NOMO-1 (cell line): ENCODE measurements around the gene MED16.
A peak's percentile ranks its signal among the peaks of the same experiment; 100 is the strongest.
"Not testable (repeated sequence)": the region's sequence is repeated elsewhere in the genome, so short reads cannot be mapped to it uniquely, and the experiment has no call there.

Experiments used
- DNase-seq, 2 experiments: peaks; one replicate each; lab custom pipeline; 2025; ENCODE audit not compliant: unreplicated experiment in 2 of 2; lab: John Stamatoyannopoulos, UW

Gene MED16

DNA sequence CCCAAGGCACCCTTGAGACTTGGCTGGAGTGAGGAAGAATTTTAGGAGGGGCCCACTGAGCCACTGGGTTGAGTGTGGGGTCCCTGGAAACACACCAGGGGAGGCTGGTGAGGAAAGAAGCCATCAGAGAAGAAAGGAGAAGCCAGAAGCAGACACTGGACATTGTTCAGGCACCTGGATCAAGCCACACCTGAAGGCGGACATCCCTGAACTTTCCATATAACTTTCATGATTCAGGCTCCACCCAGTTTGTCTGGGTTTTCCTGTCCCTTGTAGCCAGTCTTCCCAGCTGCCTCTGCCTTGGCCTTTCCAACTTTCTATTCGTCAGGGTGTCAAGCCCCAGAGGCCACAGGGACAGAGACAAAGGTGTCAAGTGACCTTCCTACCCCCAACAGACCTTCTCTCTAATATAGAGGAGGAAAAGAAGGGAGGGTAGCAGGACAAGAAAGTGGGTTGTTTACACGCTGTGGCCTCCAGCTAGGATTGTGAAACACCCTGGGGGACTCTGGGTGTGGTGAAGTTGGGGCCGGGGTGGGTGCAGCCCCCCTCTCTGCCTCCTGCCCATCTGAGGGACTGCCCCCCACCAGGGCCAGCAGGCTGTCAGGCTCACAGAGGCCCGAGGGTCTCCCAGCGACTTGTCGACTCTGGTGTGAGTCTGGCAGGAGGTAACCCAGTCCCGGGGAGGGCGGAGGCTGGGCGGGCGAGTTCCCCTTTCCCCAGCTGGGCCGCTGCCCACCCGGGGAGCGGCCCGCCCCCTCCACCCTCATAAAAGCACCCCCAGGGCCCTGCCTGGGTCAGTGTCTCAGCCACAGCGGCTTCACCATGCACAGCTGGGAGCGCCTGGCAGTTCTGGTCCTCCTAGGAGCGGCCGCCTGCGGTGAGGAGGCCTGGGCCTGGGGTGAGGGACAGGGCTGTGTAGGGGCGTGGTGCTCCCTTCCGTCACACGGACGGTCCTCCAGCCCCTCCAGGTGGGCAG is 33.8 kb downstream of the MED16 start, which contains the start of gene CFD:
Gene CFD (plus strand): TSS at position 797 of the 976 bp plus-strand sequence. CDS start 26 bp downstream, at position 823.
- DNase-seq = peak; percentile 67 to 68

DNA sequence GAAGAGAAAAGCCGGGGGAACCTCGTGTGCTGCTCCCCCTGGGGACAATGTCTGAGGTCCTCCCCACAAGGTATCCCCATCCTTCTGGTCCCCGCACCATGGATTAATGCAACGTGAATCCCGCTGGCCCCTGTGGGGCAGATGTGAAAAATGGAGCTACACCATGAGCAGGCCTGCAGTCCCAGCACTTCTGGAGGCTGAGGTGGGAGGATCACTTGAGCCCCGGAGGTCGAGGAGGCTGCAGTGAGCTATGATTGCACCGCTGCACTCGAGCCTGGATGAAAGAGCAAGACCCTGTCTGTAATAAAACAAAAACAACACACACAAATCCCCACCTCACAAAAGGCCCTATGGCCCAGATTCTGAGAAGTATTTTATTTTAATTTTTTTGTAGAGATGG is 34.7 kb downstream of the MED16 start:
- no peak for DNase-seq

GRCh38 chr19:855566-856120 is 37.3 kb downstream of the MED16 start:
- no peak for DNase-seq

DNA sequence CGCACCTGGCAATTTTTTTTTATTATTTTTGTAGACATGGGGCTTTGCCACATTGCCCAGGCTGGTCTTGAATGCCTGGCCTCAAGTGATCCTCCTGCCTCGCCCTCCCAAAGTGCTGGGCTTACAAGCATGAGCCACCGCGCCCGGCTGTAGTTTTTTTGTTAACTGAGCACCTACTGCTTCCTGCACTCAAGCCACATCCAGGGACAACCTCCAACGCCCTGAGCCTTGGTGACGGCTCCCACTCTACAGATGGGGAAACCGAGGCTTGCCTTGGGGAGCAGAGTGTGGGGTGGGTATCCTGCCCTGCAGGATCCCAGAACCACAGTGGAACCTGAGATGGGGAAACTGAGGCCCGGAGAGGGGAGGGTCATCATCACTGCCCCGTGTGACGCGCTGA is 37.8 kb downstream of the MED16 start:
- DNase-seq = no peak

GRCh38 chr19:854549-854948 is 38.4 kb downstream of the MED16 start:
- DNase-seq = no peak

- not testable (repeated sequence) for DNase-seq
These were observed 39.3 kb downstream of the MED16 start for GRCh38 chr19:853614-854220.

- DNase-seq = no peak
These were observed 39.9 kb downstream of the MED16 start for GRCh38 chr19:853014-853585.

DNA sequence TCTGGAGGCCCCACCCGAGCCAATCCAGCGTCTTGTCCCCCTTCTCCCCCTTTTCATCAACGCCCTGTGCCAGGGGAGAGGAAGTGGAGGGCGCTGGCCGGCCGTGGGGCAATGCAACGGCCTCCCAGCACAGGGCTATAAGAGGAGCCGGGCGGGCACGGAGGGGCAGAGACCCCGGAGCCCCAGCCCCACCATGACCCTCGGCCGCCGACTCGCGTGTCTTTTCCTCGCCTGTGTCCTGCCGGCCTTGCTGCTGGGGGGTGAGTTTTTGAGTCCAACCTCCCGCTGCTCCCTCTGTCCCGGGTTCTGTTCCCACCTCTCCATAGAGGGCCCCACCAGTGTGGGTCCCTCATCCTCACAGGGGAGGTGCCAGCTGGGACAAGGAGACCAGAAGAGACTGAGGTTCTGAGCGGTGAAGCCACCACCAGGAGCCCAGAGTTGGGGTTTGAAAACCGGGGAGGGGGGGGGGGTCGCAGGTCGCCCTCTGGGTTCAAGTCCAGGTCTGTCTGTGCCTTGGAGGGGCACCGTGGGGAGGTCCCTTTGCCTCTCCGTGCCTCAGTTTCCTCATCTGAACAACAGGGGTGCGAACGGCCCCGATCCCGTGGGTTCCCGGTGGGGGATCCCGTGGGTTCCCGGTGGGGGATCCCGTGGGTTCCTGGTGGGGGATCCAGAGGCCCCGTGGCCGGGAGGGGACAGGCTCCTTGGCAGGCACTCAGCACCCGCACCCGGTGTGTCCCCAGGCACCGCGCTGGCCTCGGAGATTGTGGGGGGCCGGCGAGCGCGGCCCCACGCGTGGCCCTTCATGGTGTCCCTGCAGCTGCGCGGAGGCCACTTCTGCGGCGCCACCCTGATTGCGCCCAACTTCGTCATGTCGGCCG is 40.6 kb downstream of the MED16 start, which contains the start of gene ELANE:
Gene ELANE (plus strand): TSS at position 168 of the 878 bp plus-strand sequence. CDS start 26 bp downstream, at position 194.
- peak; percentile 54 to 74 for DNase-seq

DNA sequence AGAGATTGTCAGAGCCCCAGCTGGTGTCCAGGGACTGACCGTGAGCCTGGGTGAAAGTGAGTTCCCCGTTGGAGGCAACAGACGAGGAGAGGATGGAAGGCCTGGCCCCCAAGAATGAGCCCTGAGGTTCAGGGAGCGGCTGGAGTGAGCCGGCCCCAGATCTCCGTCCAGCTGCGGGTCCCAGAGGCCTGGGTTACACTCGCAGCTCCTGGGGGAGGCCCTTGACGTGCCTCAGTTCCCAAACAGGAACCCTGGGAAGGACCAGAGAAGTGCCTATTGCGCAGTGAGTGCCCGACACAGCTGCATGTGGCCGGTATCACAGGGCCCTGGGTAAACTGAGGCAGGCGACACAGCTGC is 42.0 kb downstream of the MED16 start:
- DNase-seq = no peak

- DNase-seq = peak; percentile 63 to 65
These were observed 42.6 kb downstream of the MED16 start for GRCh38 chr19:850221-850978.

DNA sequence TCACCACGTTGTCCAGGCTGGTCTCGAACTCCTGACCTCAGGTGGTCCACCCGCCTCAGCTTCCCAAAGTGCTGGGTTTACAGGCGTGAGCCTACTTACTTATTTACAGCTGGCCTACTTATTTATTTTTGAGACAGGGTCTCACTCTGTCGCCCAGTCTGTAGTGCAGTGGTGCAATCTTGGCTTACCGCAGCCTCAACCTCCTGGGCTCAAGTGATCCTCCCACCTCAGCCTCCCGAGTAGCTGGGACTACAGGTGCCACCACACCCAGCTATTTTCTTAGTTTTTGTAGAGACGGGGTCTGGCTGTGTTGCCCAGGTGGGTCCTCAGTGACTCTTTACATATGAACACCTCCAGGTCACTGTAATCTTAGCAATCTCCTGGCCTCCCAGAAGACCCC is 43.8 kb downstream of the MED16 start:
- DNase-seq = not testable (repeated sequence)

- peak in 1 of 2 experiments; percentile 41 for DNase-seq
These were observed 44.5 kb downstream of the MED16 start for GRCh38 chr19:848386-848921.

DNA sequence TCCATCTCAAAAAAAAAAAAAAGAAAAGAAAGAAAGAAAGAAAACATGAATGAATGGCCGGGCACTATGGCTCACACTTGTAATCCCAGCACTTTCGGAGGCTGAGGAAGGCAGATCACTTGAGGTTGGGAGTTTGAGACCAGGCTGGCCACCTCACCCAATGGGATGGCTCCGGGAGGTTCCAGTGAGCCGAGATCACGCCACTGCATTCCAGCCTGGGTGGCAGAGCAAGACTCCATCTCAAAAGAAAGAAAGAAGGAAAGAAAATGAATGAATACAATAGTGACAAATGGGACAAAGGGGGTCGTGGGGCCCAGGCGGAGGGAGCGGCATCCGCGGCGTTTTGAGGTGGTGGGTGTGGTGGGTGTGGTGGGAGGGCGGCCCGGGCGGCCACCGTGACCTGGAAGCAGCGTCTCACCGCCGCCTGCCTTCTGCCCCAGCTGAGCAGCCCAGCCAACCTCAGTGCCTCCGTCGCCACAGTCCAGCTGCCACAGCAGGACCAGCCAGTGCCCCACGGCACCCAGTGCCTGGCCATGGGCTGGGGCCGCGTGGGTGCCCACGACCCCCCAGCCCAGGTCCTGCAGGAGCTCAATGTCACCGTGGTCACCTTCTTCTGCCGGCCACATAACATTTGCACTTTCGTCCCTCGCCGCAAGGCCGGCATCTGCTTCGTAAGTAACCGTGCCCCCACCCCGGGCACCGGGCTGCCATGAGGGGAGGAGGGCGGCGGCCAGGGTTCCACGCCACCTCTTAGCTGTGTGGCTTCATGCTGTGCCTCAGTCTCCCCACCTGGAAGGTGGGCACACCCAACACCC is 47.1 kb downstream of the MED16 start:
- no peak for DNase-seq

- DNase-seq = no peak
These were observed 48.4 kb downstream of the MED16 start for GRCh38 chr19:844546-844971.

- DNase-seq = peak in 1 of 2 experiments; percentile 47
These were observed 49.0 kb downstream of the MED16 start for GRCh38 chr19:843836-844545.

DNA sequence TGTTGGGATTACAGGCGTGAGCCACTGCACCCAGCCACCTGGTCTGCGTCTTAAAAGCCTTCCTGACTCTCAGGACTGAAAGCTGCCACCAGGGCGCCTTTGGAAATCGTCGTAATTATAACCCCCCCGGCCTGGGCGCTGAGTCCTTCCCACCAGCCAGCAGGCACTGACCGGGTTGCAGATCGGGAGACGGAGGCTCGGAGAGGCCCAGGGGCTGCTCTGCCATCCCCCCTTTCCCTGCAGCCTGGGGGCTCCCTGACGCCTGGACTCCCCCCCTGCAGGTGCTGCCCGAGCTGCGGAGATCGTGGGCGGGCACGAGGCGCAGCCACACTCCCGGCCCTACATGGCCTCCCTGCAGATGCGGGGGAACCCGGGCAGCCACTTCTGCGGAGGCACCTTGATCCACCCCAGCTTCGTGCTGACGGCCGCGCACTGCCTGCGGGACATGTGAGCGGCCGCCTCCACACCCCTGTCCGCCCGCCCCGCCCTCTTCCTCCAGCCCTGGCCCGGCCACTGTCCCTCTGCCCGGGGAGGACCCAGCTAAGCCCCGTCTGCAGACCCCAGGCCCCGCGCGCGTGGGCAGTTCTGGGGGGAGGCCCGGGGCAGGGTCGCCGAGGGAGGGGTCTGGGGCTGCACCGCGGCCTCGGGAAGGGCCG is 49.7 kb downstream of the MED16 start:
- DNase-seq = peak; percentile 38 to 43

DNA sequence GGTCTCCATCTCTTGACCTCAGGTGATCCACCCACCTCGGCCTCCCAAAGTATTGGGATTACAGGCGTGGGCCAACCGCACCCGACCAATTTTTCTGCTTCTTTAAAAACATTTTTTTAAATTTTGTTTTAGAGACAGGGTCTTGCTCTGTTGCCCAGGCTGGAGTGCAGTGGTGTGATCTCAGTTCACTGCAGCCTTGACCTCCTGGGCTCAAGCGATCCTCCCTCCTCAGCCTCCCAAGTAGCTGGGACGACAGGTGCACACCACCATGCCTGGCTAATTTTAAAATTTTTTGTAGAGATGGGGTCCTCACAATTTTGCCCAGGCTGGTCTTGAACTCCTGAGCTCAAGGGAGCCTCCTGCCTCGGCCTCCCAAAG is 50.2 kb downstream of the MED16 start:
- DNase-seq = not testable (repeated sequence)
